Mesendoderm (in vitro differentiated cells): Measurements from ENCODE around the gene TBC1D5.

Experiments
- DNase-seq: peaks from one replicate; pipeline ENCODE4 v3.0.0; 2013
- H2AK5ac ChIP-seq: 2 replicates; pipeline ENCODE4 v1.6.1; 2013; ENCODE audit warnings: low read length, inconsistent platforms
- H2BK120ac ChIP-seq: 2 replicates; pipeline ENCODE4 v1.6.1; 2013; ENCODE audit warnings: low read depth, mild to moderate bottlenecking, low read length, moderate library complexity, mixed read lengths
- H2BK15ac ChIP-seq: replicated peaks from 2 replicates; pipeline ENCODE4 v1.6.1; 2013; ENCODE audit warnings: low read depth, mild to moderate bottlenecking, moderate library complexity
- H2BK5ac ChIP-seq: 2 replicates; pipeline ENCODE4 v1.6.1; 2013; ENCODE audit warnings: low read length, inconsistent platforms
- H3K18ac ChIP-seq: 2 replicates; pipeline ENCODE4 v1.6.1; 2013; ENCODE audit warnings: mild to moderate bottlenecking, low read length, mixed read lengths
- H3K23ac ChIP-seq: one replicate; pipeline ENCODE4 v1.6.1; 2013; ENCODE audit warnings: low read length
- H3K27ac ChIP-seq: 2 replicates; pipeline ENCODE4 v1.5.1; 2013; ENCODE audit warnings: low read depth, mild to moderate bottlenecking, inconsistent platforms, low read length, moderate library complexity
- H3K27me3 ChIP-seq: 2 replicates; pipeline ENCODE4 v1.6.1; 2013; ENCODE audit warnings: low read length, control low read depth, mild to moderate bottlenecking, inconsistent platforms; ENCODE audit not compliant: insufficient read depth, poor library complexity
- H3K36me3 ChIP-seq: 2 replicates; pipeline ENCODE4 v1.6.1; 2013; ENCODE audit warnings: low read length, inconsistent platforms; ENCODE audit not compliant: control insufficient read depth, insufficient read depth
- H3K4ac ChIP-seq: one replicate; pipeline ENCODE4 v1.6.1; 2013; ENCODE audit warnings: low read depth, mild to moderate bottlenecking, low read length, moderate library complexity
- H3K4me1 ChIP-seq: 2 replicates; pipeline ENCODE4 v1.6.1; 2013; ENCODE audit warnings: low read depth, low read length, inconsistent platforms; ENCODE audit not compliant: control insufficient read depth
- H3K4me2 ChIP-seq: 2 replicates; pipeline ENCODE4 v1.6.1; 2013; ENCODE audit warnings: low read length
- H3K4me3 ChIP-seq: 2 replicates; pipeline ENCODE4 v1.5.1; 2013; ENCODE audit warnings: mild to moderate bottlenecking, low read length
- H3K56ac ChIP-seq: one replicate; pipeline ENCODE4 v1.6.1; 2013; ENCODE audit warnings: low read length
- H3K79me1 ChIP-seq: 2 replicates; pipeline ENCODE4 v1.6.1; 2013; ENCODE audit warnings: low read length, inconsistent platforms
- H3K79me2 ChIP-seq: 2 replicates; pipeline ENCODE4 v1.6.1; 2013; ENCODE audit warnings: mild to moderate bottlenecking, low read length; ENCODE audit not compliant: control insufficient read depth, insufficient read depth
- H3K9ac ChIP-seq: 2 replicates; pipeline ENCODE4 v1.6.1; 2013; ENCODE audit warnings: low read length, inconsistent platforms
- H4K5ac ChIP-seq: one replicate; pipeline ENCODE4 v1.6.1; 2013; ENCODE audit warnings: low read length
- H4K8ac ChIP-seq: one replicate; pipeline ENCODE4 v1.6.1; 2013; ENCODE audit warnings: low read depth, mild to moderate bottlenecking, control low read depth, low read length, moderate library complexity
- WGBS: extraction: QIAGEN DNeasy Blood & Tissue Kit; methylation state at CpG from one replicate; pipeline ENCODE4 v1.1.7; 2013; ENCODE audit warnings: low lambda C conversion rate, missing lambda C conversion rate; ENCODE audit not compliant: insufficient coverage; ENCODE audit errors: extremely low coverage; 5-methylcytosine and 5-hydroxymethylcytosine counted together

Gene TBC1D5

DNA sequence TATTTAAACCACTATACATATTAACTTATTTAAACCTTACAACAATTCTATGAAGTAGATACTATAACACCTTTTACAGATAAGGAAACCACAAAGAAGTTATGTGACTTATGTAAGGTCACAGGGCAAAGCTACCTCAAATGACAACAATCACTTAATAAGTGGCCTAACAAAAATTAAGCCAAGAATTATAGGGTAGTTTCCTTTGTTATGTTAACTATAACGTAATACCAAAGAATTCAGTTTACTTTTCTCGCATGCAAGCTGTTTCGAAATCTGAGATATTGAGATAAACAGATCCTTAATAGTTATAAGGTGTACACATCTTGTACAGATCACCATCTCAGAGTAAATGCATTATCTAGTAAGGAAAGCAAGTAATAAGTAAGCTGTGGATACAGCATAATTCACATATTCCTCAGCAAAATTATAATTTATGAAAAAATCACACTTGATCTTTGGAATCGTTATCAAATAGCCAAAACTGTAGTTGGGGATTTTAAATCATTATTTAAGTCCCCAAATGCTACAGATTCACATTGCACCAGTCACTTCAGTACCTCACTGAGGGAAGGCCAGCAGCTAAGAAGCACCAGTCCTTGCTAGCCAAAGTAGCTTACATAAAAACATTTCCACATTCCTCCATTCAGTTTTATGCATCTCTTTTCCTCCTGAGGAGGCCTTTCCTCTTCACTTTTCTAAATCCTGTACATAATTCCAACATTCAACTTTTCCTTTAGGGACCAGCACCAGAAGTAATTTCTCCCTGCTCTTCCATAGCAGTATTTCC lies 226.8 kb downstream of the TBC1D5 start:
- Histone ChIP-seq H2BK15ac (no peak overlapping the region), H3K27ac (no peak overlapping the region), H3K79me2 (no peaks in the 10 kb centered on the region), H3K27me3 (no peaks in the 10 kb centered on the region), H3K36me3 (no peaks in the 10 kb centered on the region), H3K18ac (no peak overlapping the region), H2AK5ac (no peak overlapping the region), H4K8ac (no peak overlapping the region), H3K9ac (no peak overlapping the region), H4K5ac (no peak overlapping the region), H3K23ac (no peak overlapping the region), H3K4me2 (no peak overlapping the region), H3K56ac (no peak overlapping the region), H2BK5ac (no peak overlapping the region), H2BK120ac (no peak overlapping the region), H3K4me1 (no peaks in the 10 kb centered on the region), H3K4me3 (no peak overlapping the region), H3K4ac (no peak overlapping the region), H3K79me1 (no peaks in the 10 kb centered on the region)
- WGBS: no CpG with 5 or more reads among the region's 4 CpGs
- DNase-seq: no peak

DNA sequence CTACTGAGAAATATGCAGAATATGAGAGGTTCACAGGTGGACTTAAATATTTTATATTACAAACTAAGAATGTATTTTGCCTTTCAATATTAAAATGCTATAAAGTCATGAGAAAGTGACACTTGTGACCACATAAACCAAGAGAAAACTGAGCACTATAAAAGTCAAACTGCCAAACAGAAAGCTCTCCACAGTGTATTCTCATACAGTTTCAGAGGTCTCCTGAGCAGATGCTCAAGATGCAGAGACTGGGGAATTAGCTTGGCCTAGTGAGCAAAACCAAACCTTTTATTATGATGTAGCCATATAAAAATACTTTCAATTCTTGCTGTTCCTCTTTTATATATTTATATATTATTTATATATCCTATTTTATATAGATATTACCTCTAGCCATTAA lies 227.8 kb downstream of the TBC1D5 start:
- DNase-seq: no peak
- no peak overlapping the region for H2AK5ac ChIP-seq
- no peaks in the 10 kb centered on the region for H3K79me1 ChIP-seq
- H3K23ac ChIP-seq: no peak overlapping the region
- no peaks in the 10 kb centered on the region for H3K36me3 ChIP-seq
- H3K4me2 ChIP-seq: no peak overlapping the region
- H2BK120ac ChIP-seq: no peak overlapping the region
- H3K4ac ChIP-seq: no peak overlapping the region
- no peaks in the 10 kb centered on the region for H3K4me1 ChIP-seq
- no peak overlapping the region for H2BK15ac ChIP-seq
- no peaks in the 10 kb centered on the region for H3K27me3 ChIP-seq
- no peak overlapping the region for H3K18ac ChIP-seq
- no peak overlapping the region for H3K27ac ChIP-seq
- H4K5ac ChIP-seq: no peak overlapping the region
- H3K56ac ChIP-seq: no peak overlapping the region
- H3K79me2 ChIP-seq: no peaks in the 10 kb centered on the region
- H3K4me3 ChIP-seq: no peak overlapping the region
- H2BK5ac ChIP-seq: no peak overlapping the region
- no peak overlapping the region for H4K8ac ChIP-seq
- H3K9ac ChIP-seq: no peak overlapping the region

- Histone ChIP-seq H2AK5ac (no peak overlapping the region), H3K36me3 (no peaks in the 10 kb centered on the region)
- WGBS: no CpG with 5 or more reads among the region's 4 CpGs
Measured at GRCh38 chr3:17510265-17510664, 232.2 kb downstream of the TBC1D5 start.

DNA sequence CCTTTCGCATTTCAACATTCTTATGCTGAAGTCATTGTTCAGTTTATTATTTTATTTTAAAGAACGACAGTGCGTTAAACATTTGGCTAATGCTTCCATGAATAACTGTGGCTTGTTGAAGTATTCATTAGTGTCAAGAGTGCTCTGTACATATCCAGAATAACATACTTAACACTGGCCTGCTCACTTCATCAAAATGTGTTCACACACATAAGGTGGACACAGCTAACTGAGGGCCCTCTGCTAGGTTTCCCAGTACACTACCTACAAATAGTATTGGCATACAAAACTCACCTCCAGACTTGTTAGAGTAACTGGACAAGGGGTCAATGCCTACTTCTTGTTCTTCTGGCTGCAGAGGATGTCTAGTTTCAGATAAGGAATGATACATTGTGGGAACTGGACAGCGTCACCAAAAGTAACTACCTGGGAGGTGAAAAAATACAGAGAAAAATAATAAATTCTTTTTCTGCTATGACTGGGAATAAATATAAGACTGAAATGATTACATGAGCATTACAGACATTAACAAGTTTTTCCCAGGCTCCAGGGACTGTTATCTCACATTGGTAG lies 234.2 kb downstream of the TBC1D5 start:
- no peak overlapping the region for H2BK120ac ChIP-seq

More at GRCh38 chr3:17510265-17510664, 232.2 kb downstream of the TBC1D5 start:
- Histone ChIP-seq H3K4me1 (no peaks in the 10 kb centered on the region), H3K27ac (no peak overlapping the region), H4K8ac (no peak overlapping the region), H3K27me3 (no peaks in the 10 kb centered on the region), H2BK5ac (no peak overlapping the region), H3K18ac (no peak overlapping the region), H3K9ac (no peak overlapping the region), H4K5ac (no peak overlapping the region), H3K23ac (no peak overlapping the region), H3K4me3 (no peak overlapping the region), H3K56ac (no peak overlapping the region), H3K4ac (no peak overlapping the region), H2BK120ac (no peak overlapping the region), H3K4me2 (no peak overlapping the region), H2BK15ac (no peak overlapping the region), H3K79me1 (no peaks in the 10 kb centered on the region), H3K79me2 (no peaks in the 10 kb centered on the region)
- no peak for DNase-seq

GRCh38 chr3:17507480-17507879 lies 235.0 kb downstream of the TBC1D5 start:
- H3K4me2 ChIP-seq: no peak overlapping the region
- no peaks in the 10 kb centered on the region for H3K79me1 ChIP-seq
- H2BK15ac ChIP-seq: no peak overlapping the region
- H4K5ac ChIP-seq: no peak overlapping the region
- H3K4me1 ChIP-seq: no peaks in the 10 kb centered on the region
- H3K36me3 ChIP-seq: no peaks in the 10 kb centered on the region
- no peak overlapping the region for H3K9ac ChIP-seq
- no peak overlapping the region for H3K23ac ChIP-seq
- no peak overlapping the region for H3K56ac ChIP-seq
- H3K4me3 ChIP-seq: no peak overlapping the region
- no peaks in the 10 kb centered on the region for H3K79me2 ChIP-seq
- DNase-seq: no peak
- H3K27ac ChIP-seq: no peak overlapping the region
- H3K4ac ChIP-seq: no peak overlapping the region
- no peak overlapping the region for H2BK120ac ChIP-seq
- H4K8ac ChIP-seq: no peak overlapping the region
- H2BK5ac ChIP-seq: no peak overlapping the region
- H3K18ac ChIP-seq: no peak overlapping the region
- no peaks in the 10 kb centered on the region for H3K27me3 ChIP-seq
- no peak overlapping the region for H2AK5ac ChIP-seq

More for the DNA sequence above, 234.2 kb downstream of the TBC1D5 start:
- Histone ChIP-seq H3K23ac (no peak overlapping the region), H2BK5ac (no peak overlapping the region), H3K36me3 (no peaks in the 10 kb centered on the region), H3K56ac (no peak overlapping the region), H4K5ac (no peak overlapping the region), H3K4ac (no peak overlapping the region), H3K9ac (no peak overlapping the region), H3K79me2 (no peaks in the 10 kb centered on the region), H2BK15ac (no peak overlapping the region), H3K79me1 (no peaks in the 10 kb centered on the region), H3K4me3 (no peak overlapping the region), H3K18ac (no peak overlapping the region), H4K8ac (no peak overlapping the region), H3K27ac (no peak overlapping the region), H2AK5ac (no peak overlapping the region), H3K4me2 (no peak overlapping the region), H3K27me3 (no peaks in the 10 kb centered on the region), H3K4me1 (no peaks in the 10 kb centered on the region)
- DNase-seq: no peak
- WGBS: no CpG with 5 or more reads among the region's 4 CpGs

- Histone ChIP-seq H3K56ac (no peak overlapping the region), H2BK15ac (no peak overlapping the region), H2BK5ac (no peak overlapping the region), H3K27me3 (no peaks in the 10 kb centered on the region), H3K4ac (no peak overlapping the region), H2BK120ac (no peak overlapping the region), H3K79me2 (no peaks in the 10 kb centered on the region), H2AK5ac (no peak overlapping the region), H3K4me2 (no peak overlapping the region), H3K27ac (no peak overlapping the region), H3K79me1 (no peaks in the 10 kb centered on the region), H3K4me1 (no peaks in the 10 kb centered on the region), H3K18ac (no peak overlapping the region), H4K5ac (no peak overlapping the region), H3K4me3 (no peak overlapping the region), H3K36me3 (no peaks in the 10 kb centered on the region), H3K23ac (no peak overlapping the region), H4K8ac (no peak overlapping the region), H3K9ac (no peak overlapping the region)
- no peak for DNase-seq
Measured at GRCh38 chr3:17505856-17506255, 236.6 kb downstream of the TBC1D5 start.
